Measurements from ENCODE around the gene MYL9. TPM values are rescaled to one million over a fixed set of nuclear protein-coding genes. Genes with fewer than 3 reads are reported as not detected.

MYL9 gene
- total and polyA plus RNA-seq, 2 experiments from 2014 or later: 29.7 to 100 TPM

GRCh38 chr20:36547186-36548005 lies 6.1 kb downstream of the MYL9 start:
- Mint-ChIP-seq H3K4me3 (no peak overlapping the region), H3K4me1 (peaks cover 22% of the 10 kb centered on the region), H3K36me3 (ENCODE audit: low read depth) (peaks cover 28% of the 10 kb centered on the region), H3K27me3 (ENCODE audit: insufficient read depth, low read depth, poor library complexity) (peaks cover 10% of the 10 kb centered on the region), H3K9me3 (no peaks in the 10 kb centered on the region), H3K27ac (no peak overlapping the region)
- Histone ChIP-seq H3K27ac (ENCODE audit: low read depth) (no peak overlapping the region), H3K4me1 (ENCODE audit: insufficient read depth) (peaks cover 5% of the 10 kb centered on the region), H3K27me3 (ENCODE audit: insufficient read depth) (no peaks in the 10 kb centered on the region), H4K20me1 (replicated peaks; ENCODE audit: insufficient read depth) (peaks cover 4% of the 10 kb centered on the region), H3K79me2 (replicated peaks; ENCODE audit: insufficient read depth) (peaks cover 13% of the 10 kb centered on the region), H3K9me2 (ENCODE audit: insufficient read depth) (no peaks in the 10 kb centered on the region), H3F3A (replicated peaks; ENCODE audit: low read depth) (peaks cover 15% of the 10 kb centered on the region; the same call in 1 of the 2 replicates), H2AFZ (no peak overlapping the region), H3K4me2 (no peak overlapping the region), H3K4me3 (no peak overlapping the region), H3K36me3 (ENCODE audit: insufficient read depth) (no peaks in the 10 kb centered on the region)
- TF ChIP-seq REST (IDR thresholded peaks at IDR 0.05; ENCODE audit: unreplicated experiment) (no peak), ZNF331 (CRISPR knock-in tag; IDR thresholded peaks at IDR 0.05; ENCODE audit: low read depth) (no peak), NANOG (IDR thresholded peaks at IDR 0.05; ENCODE audit: borderline replicate concordance) (no peak), STAT1 (IDR thresholded peaks at IDR 0.05; ENCODE audit: unreplicated experiment) (no peak), ZNF462 (CRISPR knock-in tag; IDR thresholded peaks at IDR 0.05) (no peak), POLR2AphosphoS5 (IDR thresholded peaks at IDR 0.05; ENCODE audit: low read depth) (no peak), CTCF (conservative IDR thresholded peaks at IDR 0.05; ENCODE audit: low read depth in 2 of 2) (no peak), EZH2 (IDR thresholded peaks at IDR 0.05; ENCODE audit: low read depth, unreplicated experiment) (no peak), CREB1 (CRISPR knock-in tag; IDR thresholded peaks at IDR 0.05; ENCODE audit: low read depth) (no peak), ZNF114 (CRISPR knock-in tag; IDR thresholded peaks at IDR 0.05) (no peak), ETS1 (IDR thresholded peaks at IDR 0.05) (no peak), EZH2phosphoT487 (IDR thresholded peaks at IDR 0.05; ENCODE audit: unreplicated experiment) (no peak), JUNB (IDR thresholded peaks at IDR 0.05; ENCODE audit: unreplicated experiment) (no peak)
- DNase-seq (ENCODE audit: low spot score) (no peak), ATAC-seq (peak; percentile 3; the same call in 1 of the 3 replicates)

Data from GM23338 (cell line).